ENCODE data around the gene PDLIM1.

The PDLIM1 gene, protein sequence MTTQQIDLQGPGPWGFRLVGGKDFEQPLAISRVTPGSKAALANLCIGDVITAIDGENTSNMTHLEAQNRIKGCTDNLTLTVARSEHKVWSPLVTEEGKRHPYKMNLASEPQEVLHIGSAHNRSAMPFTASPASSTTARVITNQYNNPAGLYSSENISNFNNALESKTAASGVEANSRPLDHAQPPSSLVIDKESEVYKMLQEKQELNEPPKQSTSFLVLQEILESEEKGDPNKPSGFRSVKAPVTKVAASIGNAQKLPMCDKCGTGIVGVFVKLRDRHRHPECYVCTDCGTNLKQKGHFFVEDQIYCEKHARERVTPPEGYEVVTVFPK

DNA sequence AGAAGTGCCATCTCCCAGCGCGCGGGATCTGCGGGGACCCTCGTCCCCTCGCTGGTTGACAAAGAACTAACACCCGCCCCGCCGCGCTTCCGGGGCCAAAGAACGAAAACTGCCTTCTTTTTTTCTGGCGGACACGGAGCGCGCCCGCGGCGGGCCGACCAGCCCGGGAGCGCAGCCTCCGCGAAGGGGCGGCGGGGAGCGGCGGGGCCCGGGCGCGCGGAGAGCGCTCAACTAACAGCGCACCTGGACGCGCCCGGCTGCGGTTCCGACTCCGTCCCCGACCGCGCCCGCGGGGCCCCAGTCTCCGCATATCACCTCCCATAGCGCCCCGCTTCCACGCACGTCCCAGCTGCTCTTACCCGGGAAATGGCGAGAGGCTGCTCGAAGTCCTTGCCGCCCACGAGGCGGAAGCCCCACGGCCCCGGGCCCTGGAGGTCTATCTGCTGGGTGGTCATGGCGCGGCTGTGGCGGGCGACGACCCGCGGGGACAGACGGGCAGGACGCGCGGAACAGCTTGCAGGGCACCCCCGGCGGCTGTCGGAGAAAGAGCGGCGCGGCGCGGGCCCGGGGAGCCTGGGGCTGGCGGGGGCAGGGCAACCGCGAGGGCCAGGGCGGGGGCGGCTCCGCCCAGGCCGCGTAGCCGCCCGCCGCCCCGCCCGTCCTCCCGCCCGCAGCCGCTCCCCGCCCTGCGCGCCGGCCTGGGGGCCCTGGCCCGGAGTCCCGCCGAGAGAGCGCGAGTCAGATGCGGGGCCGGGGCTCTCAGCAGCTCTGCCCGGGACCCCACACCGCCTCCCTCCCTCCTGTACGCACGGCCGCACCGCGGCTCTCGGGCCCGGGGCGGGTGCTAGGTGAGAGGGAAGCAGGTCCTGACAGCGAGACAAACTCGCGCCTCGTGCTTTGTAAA is at the start of gene PDLIM1:
PDLIM1 (minus strand) TSS at position 543 of the 904 bp plus-strand sequence; CDS start at position 455, 88 bp downstream.
- Histone ChIP-seq H3K27ac (ENCODE audit: low read depth, low read length) (peak within 1 kb of the TSS; percentile 34), H3K4me1 (ENCODE audit: insufficient read depth, low read length) (peaks cover 12% of the 10 kb centered on the region), H3K9me3 (ENCODE audit: low read length) (no peaks in the 10 kb centered on the region), H3K4me3 (ENCODE audit: low read depth in 1 of 2, low read length in 2 of 2) (peak within 1 kb of the TSS; percentile 60 to 76), H3K27me3 (ENCODE audit: control insufficient read depth in 1 of 2, insufficient read depth in 2 of 2, low read length in 2 of 2) (peaks cover 7 to 13% of the 10 kb centered on the region in 2 donors), H3K9ac (ENCODE audit: low read length) (peak within 1 kb of the TSS; percentile 4), H3K36me3 (ENCODE audit: insufficient read depth, low read length) (no peaks in the 10 kb centered on the region)

DNA sequence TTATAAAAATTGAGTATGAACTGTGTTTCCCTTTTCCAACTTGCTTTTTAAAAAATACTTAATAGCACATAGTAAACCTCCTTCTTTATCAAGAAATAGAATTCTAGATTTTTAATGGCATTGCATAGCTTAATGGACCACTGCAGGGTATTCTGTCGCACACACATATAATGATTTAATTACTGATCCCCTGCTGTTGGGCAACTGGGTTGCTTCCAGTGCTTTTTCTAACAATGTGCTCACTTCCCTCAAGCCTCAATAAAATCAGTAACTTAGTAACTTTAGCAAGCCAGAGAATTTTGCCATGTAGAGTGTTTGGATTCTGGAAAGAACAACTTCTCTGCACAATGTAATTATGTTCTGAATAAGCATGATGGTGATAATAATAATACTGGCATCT is 49.1 kb upstream of the PDLIM1 start:
- no peak overlapping the region for H3K27ac ChIP-seq (ENCODE audit: low read depth, low read length)
- H3K9ac ChIP-seq (ENCODE audit: low read length): no peak overlapping the region
- H3K27me3 ChIP-seq (ENCODE audit: control insufficient read depth in 1 of 2, insufficient read depth in 2 of 2, low read length in 2 of 2): no peaks in the 10 kb centered on the region
- H3K9me3 ChIP-seq (ENCODE audit: low read length): no peaks in the 10 kb centered on the region
- peaks cover 30% of the 10 kb centered on the region for H3K4me1 ChIP-seq (ENCODE audit: insufficient read depth, low read length)
- H3K4me3 ChIP-seq (ENCODE audit: low read depth in 1 of 2, low read length in 2 of 2): no peak overlapping the region
- peaks cover 78% of the 10 kb centered on the region for H3K36me3 ChIP-seq (ENCODE audit: insufficient read depth, low read length)

DNA sequence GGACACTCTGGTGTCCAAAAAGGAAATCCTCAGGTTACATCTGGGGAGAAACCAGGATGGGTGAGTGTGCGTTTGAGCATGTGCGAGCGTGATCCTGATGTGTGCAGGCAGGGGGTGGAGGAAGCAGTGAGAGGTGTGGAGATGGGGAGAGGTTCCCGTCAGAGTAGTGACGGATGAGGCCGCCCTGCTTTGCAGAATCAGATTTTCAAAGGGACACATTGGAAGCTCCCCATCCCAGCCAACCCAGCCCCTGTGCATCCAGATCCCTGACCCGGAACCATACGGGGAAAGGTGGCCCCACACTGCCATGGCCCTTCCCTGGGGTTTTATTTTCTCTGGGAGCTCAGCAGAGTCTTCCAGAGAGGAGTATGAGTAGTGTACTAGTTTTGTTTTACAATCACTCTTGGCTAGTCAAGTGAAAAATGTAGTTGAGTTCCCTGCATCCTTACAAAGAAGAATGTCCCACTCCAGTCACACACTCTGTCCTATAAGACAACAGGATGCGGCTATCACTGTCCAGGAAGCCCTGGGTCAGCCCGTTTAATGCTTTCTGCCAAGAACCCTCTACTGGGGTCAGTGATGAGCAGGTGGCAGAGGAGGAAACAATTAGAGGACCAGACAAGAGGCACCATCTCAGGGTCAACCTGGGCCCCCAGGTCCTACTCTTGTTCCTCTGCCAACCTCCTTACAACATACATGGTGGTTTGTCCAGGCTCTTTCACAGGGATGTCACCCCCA is 46.8 kb upstream of the PDLIM1 start:
- no peak overlapping the region for H3K9ac ChIP-seq (ENCODE audit: low read length)
- peaks cover 40% of the 10 kb centered on the region for H3K4me1 ChIP-seq (ENCODE audit: insufficient read depth, low read length)
- H3K36me3 ChIP-seq (ENCODE audit: insufficient read depth, low read length): peaks cover 93% of the 10 kb centered on the region
- H3K27ac ChIP-seq (ENCODE audit: low read depth, low read length): no peak overlapping the region
- no peaks in the 10 kb centered on the region for H3K27me3 ChIP-seq (ENCODE audit: control insufficient read depth in 1 of 2, insufficient read depth in 2 of 2, low read length in 2 of 2)
- no peaks in the 10 kb centered on the region for H3K9me3 ChIP-seq (ENCODE audit: low read length)
- no peak overlapping the region for H3K4me3 ChIP-seq (ENCODE audit: low read depth in 1 of 2, low read length in 2 of 2)

- H3K27me3 ChIP-seq (ENCODE audit: control insufficient read depth in 1 of 2, insufficient read depth in 2 of 2, low read length in 2 of 2): no peaks in the 10 kb centered on the region
- H3K36me3 ChIP-seq (ENCODE audit: insufficient read depth, low read length): peaks cover 93% of the 10 kb centered on the region
- no peak overlapping the region for H3K9ac ChIP-seq (ENCODE audit: low read length)
- H3K9me3 ChIP-seq (ENCODE audit: low read length): no peaks in the 10 kb centered on the region
- H3K4me1 ChIP-seq (ENCODE audit: insufficient read depth, low read length): peaks cover 34% of the 10 kb centered on the region
- H3K27ac ChIP-seq (ENCODE audit: low read depth, low read length): no peak overlapping the region
- no peak overlapping the region for H3K4me3 ChIP-seq (ENCODE audit: low read depth in 1 of 2, low read length in 2 of 2)
These were observed 45.9 kb upstream of the PDLIM1 start for GRCh38 chr10:95336702-95337101.

- no peak overlapping the region for H3K4me3 ChIP-seq (ENCODE audit: low read depth in 1 of 2, low read length in 2 of 2)
- no peaks in the 10 kb centered on the region for H3K27me3 ChIP-seq (ENCODE audit: control insufficient read depth in 1 of 2, insufficient read depth in 2 of 2, low read length in 2 of 2)
- H3K27ac ChIP-seq (ENCODE audit: low read depth, low read length): no peak overlapping the region
- peaks cover 93% of the 10 kb centered on the region for H3K36me3 ChIP-seq (ENCODE audit: insufficient read depth, low read length)
- no peak overlapping the region for H3K9ac ChIP-seq (ENCODE audit: low read length)
- H3K9me3 ChIP-seq (ENCODE audit: low read length): no peaks in the 10 kb centered on the region
- H3K4me1 ChIP-seq (ENCODE audit: insufficient read depth, low read length): peaks cover 28% of the 10 kb centered on the region
These were observed 45.3 kb upstream of the PDLIM1 start for GRCh38 chr10:95335933-95336699.

DNA sequence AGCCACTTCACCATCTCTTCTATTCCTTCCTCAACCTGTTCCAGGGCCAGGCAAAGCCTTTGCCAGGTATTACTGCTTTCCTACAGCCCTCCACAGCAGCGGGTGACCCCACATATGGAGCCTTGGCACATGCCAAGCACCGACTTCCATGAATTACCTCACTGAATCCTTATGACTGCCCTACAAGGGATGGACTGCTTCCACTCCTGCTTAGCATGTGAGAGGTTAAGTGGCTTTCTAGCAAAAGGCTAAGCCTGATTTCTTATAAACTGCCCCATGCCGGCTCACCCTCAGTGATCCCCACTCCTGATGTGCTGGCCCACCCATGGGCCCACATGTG is 44.0 kb upstream of the PDLIM1 start:
- H3K4me1 ChIP-seq (ENCODE audit: insufficient read depth, low read length): peaks cover 28% of the 10 kb centered on the region
- no peaks in the 10 kb centered on the region for H3K27me3 ChIP-seq (ENCODE audit: control insufficient read depth in 1 of 2, insufficient read depth in 2 of 2, low read length in 2 of 2)
- no peak overlapping the region for H3K9ac ChIP-seq (ENCODE audit: low read length)
- no peak overlapping the region for H3K4me3 ChIP-seq (ENCODE audit: low read depth in 1 of 2, low read length in 2 of 2)
- peak overlapping the region; percentile 59 for H3K27ac ChIP-seq (ENCODE audit: low read depth, low read length)
- no peaks in the 10 kb centered on the region for H3K9me3 ChIP-seq (ENCODE audit: low read length)
- peaks cover 90% of the 10 kb centered on the region for H3K36me3 ChIP-seq (ENCODE audit: insufficient read depth, low read length)

DNA sequence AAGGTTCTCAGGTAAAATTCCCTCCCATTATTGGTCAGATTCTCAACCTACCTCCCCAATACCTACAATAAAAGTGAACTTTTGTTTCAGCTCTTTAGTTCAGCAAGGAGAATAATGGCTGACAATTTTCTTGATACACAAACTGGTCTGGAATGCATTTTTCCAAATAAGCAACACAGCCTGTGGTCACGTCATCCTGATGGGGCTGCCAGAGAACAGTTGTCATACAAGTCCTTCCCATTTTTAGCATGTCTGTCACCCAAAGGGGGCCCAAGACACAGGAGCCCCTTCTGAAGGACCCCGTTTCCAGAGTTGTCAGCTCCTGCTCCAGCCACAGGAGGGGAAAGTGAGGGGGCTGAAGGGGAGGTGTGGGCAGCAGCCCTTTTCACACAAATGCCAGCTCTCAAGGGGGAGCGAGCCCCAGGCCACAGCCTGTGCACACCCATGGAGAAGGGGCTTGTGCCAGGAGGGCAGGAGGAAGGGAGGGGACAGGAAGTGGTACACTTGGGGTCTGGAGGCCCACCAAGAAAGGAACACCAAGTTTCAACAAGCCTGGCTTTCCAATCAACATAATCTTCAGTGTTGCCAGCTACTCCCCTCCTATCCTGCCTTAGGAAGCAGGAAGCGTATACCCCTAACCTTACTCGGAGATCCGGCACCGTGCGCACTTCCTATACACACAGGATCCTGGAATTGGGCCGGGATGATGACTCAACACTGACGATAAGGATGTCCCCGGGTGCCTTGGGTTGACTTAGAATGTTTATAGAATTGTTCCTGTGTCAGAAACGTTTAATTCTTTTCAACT is 43.4 kb upstream of the PDLIM1 start:
- no peak overlapping the region for H3K4me3 ChIP-seq (ENCODE audit: low read depth in 1 of 2, low read length in 2 of 2)
- peak overlapping the region; percentile 53 for H3K27ac ChIP-seq (ENCODE audit: low read depth, low read length)
- H3K9me3 ChIP-seq (ENCODE audit: low read length): no peaks in the 10 kb centered on the region
- H3K27me3 ChIP-seq (ENCODE audit: control insufficient read depth in 1 of 2, insufficient read depth in 2 of 2, low read length in 2 of 2): no peaks in the 10 kb centered on the region
- no peak overlapping the region for H3K9ac ChIP-seq (ENCODE audit: low read length)
- peaks cover 28% of the 10 kb centered on the region for H3K4me1 ChIP-seq (ENCODE audit: insufficient read depth, low read length)
- peaks cover 86% of the 10 kb centered on the region for H3K36me3 ChIP-seq (ENCODE audit: insufficient read depth, low read length)

DNA sequence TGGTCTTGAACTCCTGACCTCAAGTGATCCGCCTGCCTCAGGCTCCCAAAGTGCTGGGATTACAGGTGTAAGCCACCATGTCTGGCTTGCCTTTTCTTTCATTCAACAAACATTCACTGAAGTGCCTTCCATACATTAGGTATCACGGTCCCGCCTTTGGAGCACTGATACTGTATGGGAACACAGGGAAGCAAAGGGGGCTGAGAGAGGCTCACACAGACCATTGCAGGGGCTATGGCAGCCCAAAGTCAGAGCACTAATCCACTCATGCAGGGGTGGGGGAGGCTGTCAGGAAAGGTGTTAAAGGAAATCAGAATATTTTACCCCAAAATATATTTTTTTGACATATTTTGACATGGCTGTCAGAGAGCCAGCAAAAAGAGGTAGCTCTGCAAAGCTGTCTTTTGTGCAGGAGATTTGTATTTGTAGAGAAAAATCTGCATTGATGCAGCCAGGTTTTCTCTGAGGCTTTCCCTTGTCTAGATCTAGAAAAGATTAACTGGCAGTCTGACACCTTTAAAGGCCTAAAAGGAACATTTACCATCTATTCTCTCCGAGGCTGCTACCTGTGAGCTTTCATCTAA is 42.0 kb upstream of the PDLIM1 start:
- Histone ChIP-seq H3K4me1 (ENCODE audit: insufficient read depth, low read length) (peaks cover 37% of the 10 kb centered on the region), H3K36me3 (ENCODE audit: insufficient read depth, low read length) (peaks cover 86% of the 10 kb centered on the region), H3K9ac (ENCODE audit: low read length) (no peak overlapping the region), H3K4me3 (ENCODE audit: low read depth in 1 of 2, low read length in 2 of 2) (no peak overlapping the region), H3K27ac (ENCODE audit: low read depth, low read length) (no peak overlapping the region), H3K9me3 (ENCODE audit: low read length) (no peaks in the 10 kb centered on the region), H3K27me3 (ENCODE audit: control insufficient read depth in 1 of 2, insufficient read depth in 2 of 2, low read length in 2 of 2) (no peaks in the 10 kb centered on the region)

GRCh38 chr10:95331596-95332130 is 40.9 kb upstream of the PDLIM1 start:
- no peak overlapping the region for H3K4me3 ChIP-seq (ENCODE audit: low read depth in 1 of 2, low read length in 2 of 2)
- no peak overlapping the region for H3K27ac ChIP-seq (ENCODE audit: low read depth, low read length)
- peaks cover 89% of the 10 kb centered on the region for H3K36me3 ChIP-seq (ENCODE audit: insufficient read depth, low read length)
- no peaks in the 10 kb centered on the region for H3K9me3 ChIP-seq (ENCODE audit: low read length)
- peaks cover 44% of the 10 kb centered on the region for H3K4me1 ChIP-seq (ENCODE audit: insufficient read depth, low read length)
- no peak overlapping the region for H3K9ac ChIP-seq (ENCODE audit: low read length)
- H3K27me3 ChIP-seq (ENCODE audit: control insufficient read depth in 1 of 2, insufficient read depth in 2 of 2, low read length in 2 of 2): no peaks in the 10 kb centered on the region

GRCh38 chr10:95330966-95331453 is 40.2 kb upstream of the PDLIM1 start:
- Histone ChIP-seq H3K4me3 (ENCODE audit: low read depth in 1 of 2, low read length in 2 of 2) (no peak overlapping the region), H3K27ac (ENCODE audit: low read depth, low read length) (no peak overlapping the region), H3K9ac (ENCODE audit: low read length) (no peak overlapping the region), H3K27me3 (ENCODE audit: control insufficient read depth in 1 of 2, insufficient read depth in 2 of 2, low read length in 2 of 2) (no peaks in the 10 kb centered on the region), H3K4me1 (ENCODE audit: insufficient read depth, low read length) (peaks cover 38% of the 10 kb centered on the region), H3K36me3 (ENCODE audit: insufficient read depth, low read length) (peaks cover 83% of the 10 kb centered on the region), H3K9me3 (ENCODE audit: low read length) (no peaks in the 10 kb centered on the region)

Data from muscle layer of colon (tissue), 2 donors.